OCI-LY7 (cell line): Measurements from ENCODE around the gene HGFAC. TPM values are rescaled to one million over a fixed set of nuclear protein-coding genes. Genes with fewer than 3 reads are reported as not detected.

ENCODE experiments used
- BruUV-seq: library from RNA; stranded (reverse); fragments of 400-500 nt; replicated peaks from 2 replicates; lab custom pipeline; 2021; lab: Mats Ljungman, UMichigan
- CTCF ChIA-PET: fragments of 300-600 bp; sonication (Branson Sonifier 250); formaldehyde crosslinking; loops from one replicate; lab custom pipeline; 2022; ENCODE audit warnings: antibody characterized with exemption; ENCODE audit not compliant: unreplicated experiment; lab: Charles Lee
- POLR2A ChIA-PET: fragments of 300-600 bp; sonication (Branson Sonifier 250); formaldehyde crosslinking; loops from one replicate; lab custom pipeline; 2022; ENCODE audit warnings: antibody characterized with exemption; lab: Charles Lee
- DNase-seq: peaks from one replicate; pipeline ENCODE4 v3.0.0-alpha.2; 2015; ENCODE audit warnings: low spot score
- H2AFZ ChIP-seq: fragments of 200-600 bp; sonication (generic), shearing (Covaris generic); 2 replicates; pipeline ENCODE4 v1.6.1; 2014; ENCODE audit warnings: mild to moderate bottlenecking, antibody characterized with exemption, low read length, moderate library complexity
- H3K27ac ChIP-seq: fragments of 200-600 bp; sonication (generic); 2 replicates; pipeline ENCODE4 v1.5.1; 2014; ENCODE audit warnings: mixed run types, low read depth, mild to moderate bottlenecking, moderate library complexity, low read length, inconsistent platforms; ENCODE audit not compliant: poor library complexity, severe bottlenecking
- H3K36me3 ChIP-seq: fragments of 200-600 bp; sonication (generic); 2 replicates; pipeline ENCODE4 v1.6.1; 2014; ENCODE audit warnings: mild to moderate bottlenecking, antibody characterized with exemption, low read length, moderate library complexity, mixed read lengths; ENCODE audit not compliant: insufficient read depth
- H3K4me1 ChIP-seq: fragments of 200-600 bp; sonication (generic); 2 replicates; pipeline ENCODE4 v1.5.1; 2014; ENCODE audit warnings: mild to moderate bottlenecking, low read length; ENCODE audit not compliant: insufficient read depth, poor library complexity, severe bottlenecking
- H3K4me2 ChIP-seq: fragments of 200-600 bp; sonication (generic); 2 replicates; pipeline ENCODE4 v1.6.1; 2014; ENCODE audit warnings: mild to moderate bottlenecking, low read length
- H3K4me3 ChIP-seq: fragments of 200-600 bp; sonication (generic); 2 replicates; pipeline ENCODE4 v1.5.1; 2014; ENCODE audit warnings: mild to moderate bottlenecking, low read depth, low read length; ENCODE audit not compliant: poor library complexity, severe bottlenecking
- H3K79me2 ChIP-seq: fragments of 200-600 bp; sonication (generic); 2 replicates; pipeline ENCODE4 v1.6.1; 2016; ENCODE audit warnings: low read depth, mild to moderate bottlenecking, low read length, moderate library complexity, mixed read lengths; ENCODE audit not compliant: insufficient read depth
- H3K9me2 ChIP-seq: fragments of 200-600 bp; sonication (generic); 2 replicates; pipeline ENCODE4 v1.6.1; 2016; ENCODE audit warnings: mild to moderate bottlenecking, low read length, mixed read lengths; ENCODE audit not compliant: insufficient read depth
- H3K9me3 ChIP-seq: fragments of 200-600 bp; sonication (generic); 2 replicates; pipeline ENCODE4 v1.6.1; 2014; ENCODE audit warnings: mild to moderate bottlenecking, mixed run types, low read length, mixed read lengths
- H4K20me1 ChIP-seq: fragments of 200-600 bp; sonication (generic); 2 replicates; pipeline ENCODE4 v1.6.1; 2014; ENCODE audit warnings: mild to moderate bottlenecking, antibody characterized with exemption, low read length, moderate library complexity, mixed read lengths; ENCODE audit not compliant: insufficient read depth
- CTCF ChIP-seq: fragments of 200-600 bp; sonication (generic); conservative IDR thresholded peaks from 2 replicates; pipeline ENCODE4 v1.5.1; 2014; ENCODE audit warnings: mild to moderate bottlenecking, antibody characterized with exemption, low read length, moderate library complexity, mixed read lengths
- EZH2phosphoT487 ChIP-seq: fragments of 200-600 bp; sonication (generic); IDR thresholded peaks from 2 replicates; pipeline ENCODE4 v1.6.1; 2018; ENCODE audit warnings: low read depth, borderline replicate concordance, mild to moderate bottlenecking, mixed run types, antibody characterized with exemption, low read length, moderate library complexity, mixed read lengths
- intact Hi-C: fragments of 100-400 bp; cut with micrococcal nuclease; formaldehyde crosslinking; loops from one replicate; pipeline ENCODE4 v1.10.0; 2022; ENCODE audit not compliant: unreplicated experiment
- total RNA-seq, 2 experiments: library from RNA; depleted of rRNA in 1 of 2; stranded (reverse); fragments of >200 nt in 1 of 2; shearing (Covaris generic) in 1 of 2; gene quantifications; 2 replicates each; pipeline ENCODE4 v1.2.3, GENCODE V29; 2014 to 2022

Gene HGFAC
- total RNA-seq, 2 experiments from 2014 or later, result not detected

- CTCF ChIA-PET, result no interaction called here
- Histone ChIP-seq H3K79me2 (no peaks in the 10 kb centered on the region), H3K9me2 (no peaks in the 10 kb centered on the region), H3K4me3 (no peak overlapping the region), H3K4me1 (no peaks in the 10 kb centered on the region), H3K9me3 (0 out of 2 replicates have a peak, but pooled peaks cover 3% of the 10 kb centered on the region), H3K27ac (no peak overlapping the region), H4K20me1 (no peaks in the 10 kb centered on the region), H3K4me2 (no peak overlapping the region), H3K36me3 (no peaks in the 10 kb centered on the region), H2AFZ (no peak overlapping the region)
- BruUV-seq, result no TSS peak
- POLR2A ChIA-PET, result no interaction called here
- intact Hi-C loops, result no loop called here
- TF ChIP-seq CTCF (no peak), EZH2phosphoT487 (no peak)
- DNase-seq, result no peak
Observed at GRCh38 chr4:3464349-3464905, 22.7 kb downstream of the HGFAC start.

- intact Hi-C loops, result no loop called here
- DNase-seq, result no peak
- Histone ChIP-seq H3K4me3 (no peak overlapping the region), H3K4me2 (no peak overlapping the region), H3K9me2 (no peaks in the 10 kb centered on the region), H2AFZ (no peak overlapping the region), H3K36me3 (no peaks in the 10 kb centered on the region), H4K20me1 (no peaks in the 10 kb centered on the region), H3K4me1 (no peaks in the 10 kb centered on the region), H3K79me2 (no peaks in the 10 kb centered on the region), H3K9me3 (0 out of 2 replicates have a peak, but pooled peaks cover 3% of the 10 kb centered on the region), H3K27ac (no peak overlapping the region)
- CTCF ChIA-PET, result no interaction called here
- TF ChIP-seq EZH2phosphoT487 (no peak), CTCF (no peak)
- POLR2A ChIA-PET, result no interaction called here
- BruUV-seq, result no TSS peak
Observed at GRCh38 chr4:3464911-3465697, 23.3 kb downstream of the HGFAC start.
